GM18505 (cell line): ENCODE data around the gene HSPG2.

ENCODE experiments used
- ATAC-seq: cut with Tn5 transposase; IDR thresholded peaks from one replicate; pipeline ENCODE4 v1.9.1; 2021; ENCODE audit not compliant: unreplicated experiment
- POLR2A ChIP-seq: IDR thresholded peaks from 4 replicates; pipeline ENCODE4 v1.6.1; 2011; ENCODE audit warnings: borderline replicate concordance; ENCODE audit not compliant: insufficient read depth, insufficient read length; ENCODE audit errors: extremely low read depth

HSPG2 gene

GRCh38 chr1:21884456-21885235 is 52.5 kb downstream of the HSPG2 start:
- no peak for ATAC-seq
- no peak for TF ChIP-seq POLR2A

DNA sequence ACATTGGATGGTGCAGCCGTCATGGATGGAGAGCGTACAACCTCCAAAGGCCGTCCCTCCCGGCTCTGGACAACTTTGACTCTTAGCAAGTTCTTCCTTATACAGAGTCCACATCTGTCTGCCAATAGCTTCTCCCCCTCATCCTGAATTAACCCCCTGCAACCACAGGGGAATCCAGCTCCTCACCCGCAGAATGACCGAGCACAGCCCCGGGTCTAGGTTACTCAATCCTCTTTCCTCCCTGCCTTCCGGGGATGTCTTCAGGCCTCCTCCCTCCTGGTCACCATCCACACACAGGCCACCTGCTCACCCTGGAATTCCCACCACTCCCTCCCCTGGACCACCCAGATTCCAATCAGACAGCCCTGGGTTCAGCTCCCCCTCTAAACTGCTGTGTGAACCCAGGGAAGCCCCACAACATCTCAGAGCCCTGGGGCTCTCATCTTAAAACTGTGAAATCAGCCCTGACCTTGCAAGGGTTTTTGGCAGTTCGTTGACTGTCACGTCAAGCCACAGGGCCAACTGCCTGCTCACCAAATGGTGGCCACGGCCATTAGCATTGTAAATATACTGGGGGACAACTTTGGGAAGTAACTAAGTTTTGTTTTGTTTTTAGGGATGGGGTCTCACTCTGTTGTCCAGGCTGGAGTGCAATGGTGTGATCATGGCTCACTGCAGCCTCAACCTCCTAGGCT is 54.2 kb downstream of the HSPG2 start:
- TF ChIP-seq POLR2A = no peak
- ATAC-seq = no peak

GRCh38 chr1:21881250-21881649 is 55.9 kb downstream of the HSPG2 start:
- no peak for TF ChIP-seq POLR2A
- ATAC-seq = no peak

DNA sequence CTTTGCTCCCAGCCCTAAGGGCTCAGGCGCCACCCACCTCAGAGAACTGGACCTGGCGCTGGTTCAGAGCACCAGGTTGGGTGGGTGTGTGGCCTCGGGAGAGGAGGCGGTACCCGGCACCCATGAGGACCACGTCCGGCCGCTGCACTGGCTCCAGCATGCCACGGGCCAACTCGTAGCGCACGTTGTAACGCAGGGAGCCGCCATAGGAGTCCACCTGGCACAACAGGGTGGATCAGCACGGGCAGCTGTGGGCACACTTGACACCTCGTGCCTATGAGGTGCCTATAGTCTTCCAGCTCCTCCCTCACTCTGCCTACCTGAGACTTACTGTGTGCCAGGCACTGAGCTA is 56.5 kb downstream of the HSPG2 start:
- no peak for ATAC-seq
- no peak for TF ChIP-seq POLR2A

DNA sequence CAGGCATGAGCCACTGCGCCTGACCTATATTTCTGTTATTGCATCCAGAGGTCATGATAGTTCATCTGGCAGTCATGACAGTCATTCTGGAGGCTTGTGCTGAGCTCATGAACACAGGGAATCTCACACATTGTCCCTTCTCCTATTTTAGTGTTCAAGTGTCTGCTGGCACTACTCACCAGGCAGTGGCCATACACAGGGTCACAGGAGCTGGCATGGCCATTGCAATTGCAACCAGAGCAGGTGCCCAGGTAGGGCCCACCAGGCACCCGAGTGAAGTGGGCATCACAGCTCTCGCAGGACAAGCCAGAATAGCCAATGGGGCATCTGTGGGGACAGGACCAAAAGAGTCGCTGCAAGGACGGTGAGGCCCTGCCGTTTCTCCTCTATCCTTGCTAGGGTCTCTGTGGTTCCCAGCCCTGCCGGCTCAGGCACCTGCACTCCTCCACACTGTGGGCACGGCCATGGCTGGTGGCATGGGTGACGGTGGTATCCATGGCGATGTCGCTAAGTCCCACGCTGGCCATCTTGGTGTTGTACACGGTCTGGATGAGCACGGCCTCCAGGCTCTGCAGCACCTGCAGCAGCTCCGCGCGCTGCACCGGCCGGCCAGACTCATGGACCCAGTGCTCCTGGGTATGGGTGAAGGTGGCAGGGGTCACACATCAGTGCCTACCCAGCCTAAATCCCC is 57.0 kb downstream of the HSPG2 start:
- no peak for ATAC-seq
- no peak for TF ChIP-seq POLR2A

- no peak for TF ChIP-seq POLR2A
- no peak for ATAC-seq
Measured at GRCh38 chr1:21878840-21879478, 58.2 kb downstream of the HSPG2 start.

- no peak for ATAC-seq
- TF ChIP-seq POLR2A = no peak
Measured at GRCh38 chr1:21878009-21878773, 58.9 kb downstream of the HSPG2 start.

DNA sequence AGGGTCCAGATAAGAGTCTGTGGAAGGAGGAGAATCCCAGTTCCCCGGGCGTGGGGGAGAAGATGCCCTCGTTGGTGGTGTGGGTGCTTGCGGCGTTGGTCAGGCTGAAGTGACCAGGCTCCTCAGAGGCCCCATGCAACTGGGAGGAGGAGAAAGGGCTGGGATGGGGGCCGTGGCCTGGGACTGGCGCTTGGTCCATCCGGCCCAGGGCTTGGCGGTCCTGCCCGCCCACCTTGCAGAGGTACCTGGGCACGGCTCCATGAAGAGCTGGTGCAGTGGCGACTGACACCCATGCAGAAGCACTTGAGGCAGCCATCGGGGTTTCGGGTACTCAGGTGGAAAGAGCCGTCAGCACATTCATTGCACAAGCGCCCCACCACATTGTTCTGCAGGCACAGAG is 60.8 kb downstream of the HSPG2 start:
- TF ChIP-seq POLR2A = no peak

GRCh38 chr1:21875621-21876063 is 61.5 kb downstream of the HSPG2 start:
- ATAC-seq = no peak
- no peak for TF ChIP-seq POLR2A

More for the DNA sequence above, 60.8 kb downstream of the HSPG2 start:
- ATAC-seq = no peak

DNA sequence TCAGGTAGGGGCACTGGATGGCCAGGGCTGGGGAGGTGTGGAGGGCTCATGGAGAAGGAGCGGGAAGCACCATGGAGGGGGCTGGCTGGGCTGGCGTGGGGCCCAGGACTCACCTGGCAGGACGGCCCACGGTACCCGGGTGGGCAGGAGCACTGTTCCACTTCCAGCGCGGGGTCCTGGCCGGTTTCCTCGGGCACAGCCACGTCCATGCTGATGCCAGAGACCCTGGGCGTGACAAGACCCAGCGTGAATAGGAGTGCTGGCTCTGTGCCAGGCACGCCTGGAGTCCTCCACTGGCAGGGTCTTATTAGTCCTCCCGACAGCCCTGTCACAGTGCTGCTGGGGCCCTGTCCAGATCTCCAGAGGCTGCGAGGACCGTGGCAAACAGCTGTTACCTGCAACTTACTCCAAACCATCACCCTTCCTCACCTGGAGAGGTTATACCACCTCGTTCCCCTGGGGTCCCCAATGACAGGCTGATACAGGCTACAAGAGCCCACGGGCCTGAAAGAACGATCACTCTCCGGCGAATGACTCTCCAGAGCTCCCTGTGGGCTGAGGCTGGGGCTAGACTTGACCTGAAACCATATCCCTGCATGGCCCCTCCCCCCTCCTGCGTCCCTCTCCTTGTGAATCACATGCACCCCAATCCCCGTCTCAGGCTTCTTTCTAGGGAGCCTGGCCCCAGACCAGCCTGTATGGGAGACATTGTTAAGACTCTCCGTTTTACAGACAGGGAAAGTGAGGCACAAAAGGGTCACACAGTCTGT is 62.1 kb downstream of the HSPG2 start:
- TF ChIP-seq POLR2A = no peak
- no peak for ATAC-seq

- ATAC-seq = no peak
Measured at GRCh38 chr1:21874328-21874727, 62.8 kb downstream of the HSPG2 start.

GRCh38 chr1:21873761-21874160 is 63.3 kb downstream of the HSPG2 start:
- no peak for TF ChIP-seq POLR2A
- no peak for ATAC-seq

More at GRCh38 chr1:21874328-21874727, 62.8 kb downstream of the HSPG2 start:
- TF ChIP-seq POLR2A = no peak
